B cell (primary cell): ENCODE data around the gene CENPO. TPM values are rescaled to one million over a fixed set of nuclear protein-coding genes. Genes with fewer than 3 reads are reported as not detected.

Experiments used
- ATAC-seq: fragments of 200-7000 bp; cut with Tn5 transposase; one replicate; pipeline ENCODE4 v1.10.0; 2021; ENCODE audit warnings: low read depth, mild to moderate bottlenecking, moderate number of reproducible peaks, moderate library complexity
- CTCF ChIA-PET: fragments of 350-600 bp; sonication (Branson Sonifier 250); formaldehyde crosslinking; loops from one replicate; lab custom pipeline; 2021; ENCODE audit warnings: antibody characterized with exemption, inconsistent platforms; lab: Charles Lee
- POLR2A ChIA-PET: fragments of 350-600 bp; sonication (Branson Sonifier 250); formaldehyde crosslinking; loops from one replicate; lab custom pipeline; 2021; ENCODE audit warnings: antibody characterized with exemption; lab: Charles Lee
- DNase-seq: peaks from one replicate; pipeline ENCODE4 v3.0.0; 2013
- H2AFZ ChIP-seq: 2 replicates; pipeline ENCODE4 v1.6.1; 2012; ENCODE audit warnings: mild to moderate bottlenecking, low read depth, low read length; ENCODE audit not compliant: insufficient read depth, poor library complexity, severe bottlenecking
- H3K27ac ChIP-seq, 2 donors: 1 replicate in 1 of 2; 2 replicates in 1 of 2; pipeline ENCODE4 v1.5.1; 2012 to 2013; ENCODE audit warnings: low read length in 2 of 2, mild to moderate bottlenecking in 2 of 2, moderate library complexity in 1 of 2
- H3K27me3 ChIP-seq, 4 experiments: fragments of 200-600 bp in 1 of 4; sonication (generic) in 1 of 4; replicated peaks in 1 of 4; 1 replicate in 2 of 4; 2 replicates in 2 of 4; pipeline versions ENCODE4 v1.6.1 to v1.7.0; 2013 to 2016; ENCODE audit warnings: low read length in 3 of 4, mild to moderate bottlenecking in 2 of 4, mixed read lengths in 1 of 4, moderate library complexity in 1 of 4; ENCODE audit not compliant: insufficient read depth in 4 of 4, control insufficient read depth in 3 of 4; ENCODE audit errors: control extremely low read depth in 1 of 4
- H3K36me3 ChIP-seq, 2 experiments: replicated peaks in 1 of 2; 1 replicate in 1 of 2; 2 replicates in 1 of 2; pipeline versions ENCODE4 v1.6.1 to v1.7.1; 2013; ENCODE audit warnings: low read length in 1 of 2; ENCODE audit not compliant: insufficient read depth in 2 of 2, control insufficient read depth in 1 of 2; ENCODE audit errors: control extremely low read depth in 1 of 2, extremely low read depth in 1 of 2
- H3K4me1 ChIP-seq, 2 donors: fragments of 200-600 bp in 1 of 2; sonication (generic) in 1 of 2; 1 replicate in 1 of 2; 2 replicates in 1 of 2; pipeline versions ENCODE4 v1.5.1 to v1.6.1; 2013 to 2017; ENCODE audit warnings: low read length in 2 of 2; ENCODE audit not compliant: control insufficient read depth in 2 of 2, insufficient read depth in 2 of 2
- H3K4me2 ChIP-seq: replicated peaks from 2 replicates; pipeline ENCODE3; 2012; ENCODE audit warnings: mild to moderate bottlenecking, low read depth, low read length; ENCODE audit not compliant: poor library complexity, severe bottlenecking
- H3K4me3 ChIP-seq, 5 experiments: fragments of 200-600 bp in 1 of 5; sonication (generic) in 1 of 5; 1 replicate in 3 of 5; 2 replicates in 2 of 5; pipeline versions ENCODE4 v1.5.1 to v1.7.0; 2011 to 2016; ENCODE audit warnings: low read length in 4 of 5, mild to moderate bottlenecking in 4 of 5, low read depth in 2 of 5, control low read depth in 1 of 5, moderate library complexity in 1 of 5; ENCODE audit not compliant: insufficient read depth in 1 of 5; ENCODE audit errors: control extremely low read depth in 1 of 5, extremely low read depth in 1 of 5
- H3K79me2 ChIP-seq: fragments of 200-600 bp; sonication (generic); one replicate; pipeline ENCODE4 v1.6.0; 2016; ENCODE audit warnings: low read length; ENCODE audit not compliant: control insufficient read depth, insufficient read depth
- H3K9ac ChIP-seq: fragments of 200-600 bp; sonication (generic); 2 replicates; pipeline ENCODE4 v1.6.1; 2017; ENCODE audit warnings: mild to moderate bottlenecking, low read length, moderate library complexity
- H3K9me3 ChIP-seq, 3 donors: one replicate each; pipeline versions ENCODE4 v1.6.1 to v1.7.1; 2013; ENCODE audit warnings: low read length in 2 of 3; ENCODE audit not compliant: control insufficient read depth in 2 of 3, insufficient read depth in 1 of 3; ENCODE audit errors: control extremely low read depth in 1 of 3
- H4K20me1 ChIP-seq: 2 replicates; pipeline ENCODE4 v1.6.0; 2012; ENCODE audit warnings: mild to moderate bottlenecking, low read length; ENCODE audit not compliant: insufficient read depth, control insufficient read depth, poor library complexity, severe bottlenecking
- H3K27ac Mint-ChIP-seq: one replicate; pipeline ENCODE4 v1.8.0; 2021; ENCODE audit warnings: mixed read lengths
- H3K27me3 Mint-ChIP-seq: one replicate; pipeline ENCODE4 v1.8.0; 2021; ENCODE audit warnings: mixed read lengths
- H3K4me1 Mint-ChIP-seq: one replicate; pipeline ENCODE4 v1.8.0; 2021; ENCODE audit warnings: mixed read lengths
- H3K4me3 Mint-ChIP-seq: one replicate; pipeline ENCODE4 v1.8.0; 2021; ENCODE audit warnings: mixed read lengths
- H3K9me3 Mint-ChIP-seq: one replicate; pipeline ENCODE4 v1.8.0; 2022; ENCODE audit warnings: mixed read lengths; ENCODE audit not compliant: insufficient read depth
- CTCF ChIP-seq: fragments of 200-600 bp; IDR thresholded peaks from one replicate; pipeline ENCODE4 v1.8.0; 2022; ENCODE audit warnings: antibody characterized with exemption, mild to moderate bottlenecking
- EZH2 ChIP-seq: IDR thresholded peaks from 2 replicates; pipeline ENCODE4 v1.6.1; 2012; ENCODE audit warnings: borderline replicate concordance, low read depth, mild to moderate bottlenecking, moderate library complexity, low read length; ENCODE audit not compliant: insufficient read depth, poor library complexity, severe bottlenecking
- WGBS: methylation state at CpG from one replicate; pipeline ENCODE4 v1.1.5; 2013; ENCODE audit warnings: missing lambda C conversion rate; ENCODE audit not compliant: insufficient coverage; 5-methylcytosine and 5-hydroxymethylcytosine counted together
- intact Hi-C: fragments of 100-400 bp; cut with micrococcal nuclease; formaldehyde crosslinking; loops from one replicate; pipeline ENCODE4 v1.10.0; 2022
- polyA plus RNA-seq: library from polyadenylated mRNA; depleted of rRNA; stranded (reverse); fragments of >200 nt; gene quantifications from 2 replicates; pipeline ENCODE4 v1.2.3, GENCODE V29; 2012
- total RNA-seq, 2 donors: library from RNA; stranded (reverse); fragments of 120-200 nt in 1 of 2; gene quantifications; 1 replicate in 1 of 2; 2 replicates in 1 of 2; pipeline versions ENCODE4 v1.2.3 to v1.2.4, GENCODE V29; 2013 to 2022

The CENPO gene
- total and polyA plus RNA-seq, 2 donors (not counting 1 experiment from before 2014, with no cell fraction given) = 4.5 to 10.4 TPM

GRCh38 chr2:24870891-24871705 lies 77.9 kb downstream of the CENPO start:
- Mint-ChIP-seq H3K4me1 (no peaks in the 10 kb centered on the region), H3K9me3 (no peaks in the 10 kb centered on the region), H3K27me3 (no peaks in the 10 kb centered on the region), H3K4me3 (no peak overlapping the region), H3K27ac (no peak overlapping the region)
- Histone ChIP-seq H3K79me2 (peaks cover 6% of the 10 kb centered on the region), H3K9me3 (no peaks in the 10 kb centered on the region), H3K9ac (no peak overlapping the region), H3K27me3 (no peaks in the 10 kb centered on the region), H4K20me1 (peaks cover 5% of the 10 kb centered on the region), H3K4me2 (no peak overlapping the region), H3K4me1 (no peaks in the 10 kb centered on the region), H3K27ac (no peak overlapping the region), H3K36me3 (peaks cover 2 to 16% of the 10 kb centered on the region in 2 experiments), H3K4me3 (no peak overlapping the region), H2AFZ (no peak overlapping the region)
- intact Hi-C loops = no loop called here
- CTCF ChIA-PET = no interaction called here
- ATAC-seq = no peak
- 90% methylated on average over 11 of the region's 16 CpGs for WGBS
- POLR2A ChIA-PET = no interaction called here
- DNase-seq = no peak
- TF ChIP-seq CTCF (no peak), EZH2 (no peak)

GRCh38 chr2:24871852-24872333 lies 78.7 kb downstream of the CENPO start:
- Histone ChIP-seq H4K20me1 (peaks cover 5% of the 10 kb centered on the region), H3K9ac (no peak overlapping the region), H2AFZ (no peak overlapping the region), H3K27ac (no peak overlapping the region), H3K4me3 (no peak overlapping the region), H3K4me1 (no peaks in the 10 kb centered on the region), H3K27me3 (no peaks in the 10 kb centered on the region), H3K79me2 (peaks cover 8% of the 10 kb centered on the region), H3K9me3 (no peaks in the 10 kb centered on the region), H3K4me2 (no peak overlapping the region), H3K36me3 (peaks cover 2 to 16% of the 10 kb centered on the region in 2 experiments)
- 95% methylated on average over 12 of the region's 12 CpGs for WGBS
- Mint-ChIP-seq H3K9me3 (no peaks in the 10 kb centered on the region), H3K4me1 (no peaks in the 10 kb centered on the region), H3K27ac (no peak overlapping the region), H3K27me3 (no peaks in the 10 kb centered on the region), H3K4me3 (no peak overlapping the region)
- TF ChIP-seq EZH2 = no peak
- TF ChIP-seq CTCF = no peak
- intact Hi-C loops = no loop called here
- POLR2A ChIA-PET = no interaction called here
- CTCF ChIA-PET = no interaction called here
- DNase-seq (no peak), ATAC-seq (no peak)
